Kidney epithelial cell (primary cell): Measurements from ENCODE around the gene NPR3. TPM values are rescaled to one million over a fixed set of nuclear protein-coding genes. Genes with fewer than 3 reads are reported as not detected.

Source experiments
- DNase-seq: peaks from one replicate; pipeline ENCODE4 v3.0.0-alpha.2; 2010; ENCODE audit warnings: low read depth
- H3K27me3 ChIP-seq: 2 replicates; pipeline ENCODE4 v1.6.0; 2011; ENCODE audit warnings: low read length; ENCODE audit not compliant: control insufficient read depth, insufficient read depth
- H3K36me3 ChIP-seq: 2 replicates; pipeline ENCODE4 v1.5.1; 2011; ENCODE audit warnings: low read length; ENCODE audit not compliant: control insufficient read depth, insufficient read depth
- H3K4me3 ChIP-seq: 2 replicates; pipeline ENCODE4 v1.5.1; 2011; ENCODE audit warnings: low read depth, mild to moderate bottlenecking, control low read depth, low read length
- total RNA-seq: library from RNA; depleted of rRNA; stranded (reverse); fragments of >200 nt; gene quantifications from 2 replicates; pipeline ENCODE4 v1.2.3, GENCODE V29; 2015
- TF ChIP-seq, protein P1 (sequence below): IDR thresholded peaks from 2 replicates; pipeline ENCODE4 v1.5.1; 2011; ENCODE audit warnings: mild to moderate bottlenecking, moderate library complexity, low read length, control low read depth, inconsistent platforms; ENCODE audit not compliant: insufficient read depth, poor library complexity, severe bottlenecking

NPR3 gene
- total RNA-seq, 1 donor from 2014 or later = 0.13 TPM

DNA sequence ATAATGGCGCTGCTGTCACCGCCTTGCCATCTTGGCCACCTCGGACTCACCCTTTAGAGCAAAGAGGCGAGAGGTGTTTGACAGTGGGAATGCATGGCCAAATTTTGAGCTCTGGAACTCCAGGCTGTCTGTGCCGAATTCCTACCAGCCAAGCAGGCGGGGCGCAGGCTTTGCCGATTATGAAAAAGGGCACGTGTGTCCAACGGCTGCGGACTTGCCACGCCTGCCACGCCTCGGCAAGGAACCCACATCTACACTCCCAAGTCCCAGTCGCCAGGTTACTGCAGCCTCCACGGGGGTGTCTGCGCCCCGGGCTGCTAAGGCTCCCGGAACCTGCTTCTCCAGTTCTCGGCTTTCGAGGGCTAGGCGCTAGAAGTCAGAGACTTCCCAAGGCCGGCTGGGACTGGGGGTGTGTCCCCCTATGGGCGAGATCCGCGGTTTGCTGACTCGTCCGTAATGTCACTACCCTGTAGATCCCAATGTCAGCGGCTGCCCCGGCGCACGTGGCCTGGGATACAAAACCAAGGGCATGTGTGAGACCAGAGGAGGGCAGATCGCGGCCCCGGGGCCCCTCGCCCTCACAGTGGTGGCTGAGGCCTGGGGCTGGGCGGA is 2.8 kb downstream of the NPR3 start:
- no peaks in the 10 kb centered on the region for H3K36me3 ChIP-seq
- TF ChIP-seq, protein P1, sequence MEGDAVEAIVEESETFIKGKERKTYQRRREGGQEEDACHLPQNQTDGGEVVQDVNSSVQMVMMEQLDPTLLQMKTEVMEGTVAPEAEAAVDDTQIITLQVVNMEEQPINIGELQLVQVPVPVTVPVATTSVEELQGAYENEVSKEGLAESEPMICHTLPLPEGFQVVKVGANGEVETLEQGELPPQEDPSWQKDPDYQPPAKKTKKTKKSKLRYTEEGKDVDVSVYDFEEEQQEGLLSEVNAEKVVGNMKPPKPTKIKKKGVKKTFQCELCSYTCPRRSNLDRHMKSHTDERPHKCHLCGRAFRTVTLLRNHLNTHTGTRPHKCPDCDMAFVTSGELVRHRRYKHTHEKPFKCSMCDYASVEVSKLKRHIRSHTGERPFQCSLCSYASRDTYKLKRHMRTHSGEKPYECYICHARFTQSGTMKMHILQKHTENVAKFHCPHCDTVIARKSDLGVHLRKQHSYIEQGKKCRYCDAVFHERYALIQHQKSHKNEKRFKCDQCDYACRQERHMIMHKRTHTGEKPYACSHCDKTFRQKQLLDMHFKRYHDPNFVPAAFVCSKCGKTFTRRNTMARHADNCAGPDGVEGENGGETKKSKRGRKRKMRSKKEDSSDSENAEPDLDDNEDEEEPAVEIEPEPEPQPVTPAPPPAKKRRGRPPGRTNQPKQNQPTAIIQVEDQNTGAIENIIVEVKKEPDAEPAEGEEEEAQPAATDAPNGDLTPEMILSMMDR = no peak
- H3K4me3 ChIP-seq = peak overlapping the region; percentile 6
- H3K27me3 ChIP-seq = peaks cover 40% of the 10 kb centered on the region
- DNase-seq = no peak

DNA sequence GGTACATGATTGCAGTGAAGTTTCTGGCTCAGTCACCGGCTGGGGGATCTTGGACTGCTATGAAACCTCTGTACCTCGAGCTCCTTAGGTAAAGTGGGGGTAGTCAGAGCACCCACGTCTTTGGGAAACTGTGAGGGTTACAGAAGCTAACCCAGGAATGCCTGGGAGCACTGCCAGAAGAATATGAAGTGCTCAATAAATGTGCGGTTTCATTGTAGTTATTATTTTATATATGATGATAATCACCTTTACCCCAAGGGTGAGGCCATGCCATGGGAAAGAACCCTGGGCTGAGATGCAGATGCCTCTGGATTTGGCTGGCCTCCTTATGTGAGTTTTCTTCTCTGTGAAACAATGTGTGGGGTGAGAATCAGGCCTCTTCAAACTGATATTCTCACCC is 3.7 kb downstream of the NPR3 start:
- TF ChIP-seq, protein P1 = no peak
- H3K27me3 ChIP-seq = peaks cover 37% of the 10 kb centered on the region
- no peak for DNase-seq
- no peaks in the 10 kb centered on the region for H3K36me3 ChIP-seq
- H3K4me3 ChIP-seq = no peak overlapping the region

DNA sequence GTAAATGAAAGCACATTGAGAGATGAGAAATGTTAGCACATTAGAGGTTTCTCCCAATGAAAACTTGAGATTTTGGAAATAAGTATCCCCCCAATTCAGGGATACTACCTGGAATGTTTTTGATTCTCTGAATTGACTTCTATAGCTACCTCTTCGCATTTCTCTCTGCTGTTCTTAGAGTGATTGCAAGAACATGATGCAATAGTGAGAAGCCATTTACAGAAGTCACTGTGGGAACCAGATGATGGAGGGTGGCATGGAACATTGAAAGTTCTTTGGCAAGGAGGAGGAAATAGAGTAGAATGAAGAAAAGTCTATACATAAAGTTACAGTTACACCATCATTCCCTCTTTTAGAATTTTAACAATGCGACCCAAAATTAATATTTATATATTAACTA is 9.2 kb downstream of the NPR3 start:
- Histone ChIP-seq H3K4me3 (no peak overlapping the region), H3K36me3 (no peaks in the 10 kb centered on the region), H3K27me3 (no peaks in the 10 kb centered on the region)
- no peak for DNase-seq
- TF ChIP-seq, protein P1 = no peak

DNA sequence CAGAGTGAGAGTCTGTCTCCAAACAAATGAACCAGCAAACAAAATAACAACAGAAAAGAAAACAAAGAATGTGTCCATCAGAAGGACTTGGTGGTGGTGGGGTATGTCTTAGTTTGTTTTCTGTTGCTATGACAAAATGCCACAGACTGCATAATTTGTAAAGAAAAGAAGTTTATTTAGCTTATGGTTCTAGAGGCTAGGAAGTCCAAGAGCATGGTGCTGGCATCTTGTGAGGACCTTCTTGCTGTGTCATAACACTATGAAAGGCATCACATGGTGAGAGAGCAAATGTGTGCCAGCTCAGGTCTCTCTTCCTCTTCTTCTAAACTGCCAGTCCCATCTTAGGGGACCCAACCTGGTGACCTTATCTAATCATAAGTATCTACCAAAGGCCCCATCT is 10.5 kb downstream of the NPR3 start:
- TF ChIP-seq, protein P1 = no peak
- H3K27me3 ChIP-seq = no peaks in the 10 kb centered on the region
- no peaks in the 10 kb centered on the region for H3K36me3 ChIP-seq
- H3K4me3 ChIP-seq = no peak overlapping the region
- DNase-seq = no peak

DNA sequence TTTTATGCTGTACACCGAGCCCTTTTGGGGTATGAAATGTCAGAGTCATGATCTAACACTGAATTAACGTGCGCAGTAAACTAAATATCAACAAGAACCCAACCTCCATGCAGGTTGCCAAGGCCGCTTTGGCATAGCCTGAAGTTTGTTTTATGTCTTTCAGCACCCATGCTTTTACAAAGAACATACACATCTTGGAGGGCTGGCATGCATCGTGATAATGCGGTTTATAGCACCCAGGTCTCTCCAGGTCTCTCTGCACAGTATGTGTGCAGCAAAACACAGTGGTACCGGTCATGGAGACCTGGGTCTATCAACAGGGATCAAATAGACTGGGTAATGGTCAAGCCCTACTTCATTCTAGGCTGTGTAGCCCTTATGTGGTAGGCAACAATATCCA is 11.8 kb downstream of the NPR3 start:
- no peak for DNase-seq
- no peaks in the 10 kb centered on the region for H3K36me3 ChIP-seq
- TF ChIP-seq, protein P1 = no peak
- H3K27me3 ChIP-seq = no peaks in the 10 kb centered on the region
- no peak overlapping the region for H3K4me3 ChIP-seq

DNA sequence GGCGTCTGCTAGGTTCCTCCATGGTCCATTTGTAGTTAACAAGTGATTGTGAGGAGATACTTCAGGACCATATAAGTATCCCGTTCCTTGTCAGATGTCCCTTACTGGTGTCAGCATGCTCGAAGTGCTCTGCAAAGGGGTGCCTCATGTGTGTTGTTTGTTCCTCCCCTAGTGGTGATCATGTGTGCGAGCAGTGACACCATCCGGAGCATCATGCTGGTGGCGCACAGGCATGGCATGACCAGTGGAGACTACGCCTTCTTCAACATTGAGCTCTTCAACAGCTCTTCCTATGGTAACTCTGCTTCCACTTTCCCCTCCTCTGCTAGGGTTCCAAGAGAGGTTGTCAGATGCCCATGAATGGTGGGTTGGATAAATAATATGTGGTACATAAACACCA is 13.4 kb downstream of the NPR3 start:
- Histone ChIP-seq H3K27me3 (no peaks in the 10 kb centered on the region), H3K36me3 (no peaks in the 10 kb centered on the region), H3K4me3 (no peak overlapping the region)
- TF ChIP-seq, protein P1 = no peak
- DNase-seq = no peak
